GM12878 (cell line): ENCODE measurements around the gene ACYP2. TPM values are rescaled to one million over a fixed set of nuclear protein-coding genes. Genes with fewer than 3 reads are reported as not detected.

ENCODE experiments used
- ATAC-seq: fragments of 200-7000 bp; cut with Tn5 transposase; 3 replicates; pipeline ENCODE4 v1.9.1; 2020; ENCODE audit warnings: mild to moderate bottlenecking, moderate library complexity
- BruUV-seq: library from RNA; stranded (reverse); fragments of 400-500 nt; replicated peaks from 2 replicates; lab custom pipeline; 2021; lab: Mats Ljungman, UMichigan
- CTCF ChIA-PET: fragments of 300-600 bp; sonication (Branson Sonifier 250); formaldehyde crosslinking; extraction: SDS; loops from one replicate; lab custom pipeline; 2021; ENCODE audit warnings: inconsistent platforms; lab: Yijun Ruan, JAX
- POLR2A ChIA-PET: fragments of 350-600 bp; formaldehyde crosslinking; extraction: SDS; loops from one replicate; lab custom pipeline; 2021; ENCODE audit warnings: inconsistent platforms; lab: Charles Lee
- RAD21 ChIA-PET: fragments of 300-600 bp; sonication (Branson Sonifier 250); formaldehyde crosslinking; loops from one replicate; lab custom pipeline; 2023; ENCODE audit warnings: antibody characterized with exemption; ENCODE audit not compliant: unreplicated experiment; lab: Charles Lee
- SMC1A ChIA-PET: fragments of 300-600 bp; sonication (Branson Sonifier 250); formaldehyde crosslinking; loops from one replicate; lab custom pipeline; 2023; ENCODE audit not compliant: unreplicated experiment, uncharacterized antibody; lab: Charles Lee
- DNase-seq: peaks from one replicate; pipeline ENCODE4 v3.0.0-alpha.2; 2011; ENCODE audit warnings: low read depth, low spot score
- FAIRE-seq: peaks from 3 replicates; lab custom pipeline; 2011; peaks lifted over from hg19 to GRCh38; lab: Jason Lieb, UNC
- H2AFZ ChIP-seq: 2 replicates; pipeline ENCODE4 v1.6.0; 2011; ENCODE audit warnings: low read depth, low read length, control low read depth; ENCODE audit not compliant: control insufficient read depth
- H3K27ac ChIP-seq: 2 replicates; pipeline ENCODE4 v1.5.1; 2011; ENCODE audit warnings: control low read depth; ENCODE audit not compliant: control insufficient read depth, insufficient read depth
- H3K27me3 ChIP-seq, 2 experiments: replicated peaks in 1 of 2; 2 replicates each; pipeline versions ENCODE4 v1.6.0 to v1.6.1; 2011; ENCODE audit warnings: low read length in 1 of 2; ENCODE audit not compliant: control insufficient read depth in 2 of 2, insufficient read depth in 2 of 2
- H3K36me3 ChIP-seq, 2 experiments: 2 replicates each; pipeline ENCODE4 v1.5.1; 2011; ENCODE audit warnings: low read length in 1 of 2; ENCODE audit not compliant: control insufficient read depth in 2 of 2, insufficient read depth in 2 of 2
- H3K4me1 ChIP-seq: 2 replicates; pipeline ENCODE4 v1.6.1; 2011; ENCODE audit warnings: mild to moderate bottlenecking, low read length, moderate library complexity, mixed read lengths; ENCODE audit not compliant: control insufficient read depth, insufficient read depth
- H3K4me2 ChIP-seq: 2 replicates; pipeline ENCODE4 v1.6.0; 2011; ENCODE audit warnings: control low read depth; ENCODE audit not compliant: control insufficient read depth, insufficient read depth
- H3K4me3 ChIP-seq: fragments of 200-600 bp; sonication (generic); 2 replicates; pipeline ENCODE4 v1.5.1; 2016
- H3K79me2 ChIP-seq: 2 replicates; pipeline ENCODE4 v1.6.0; 2011; ENCODE audit warnings: low read length; ENCODE audit not compliant: control insufficient read depth, insufficient read depth
- H3K9ac ChIP-seq: 2 replicates; pipeline ENCODE4 v1.8.0; 2011; ENCODE audit warnings: low read length, control low read depth, mixed read lengths; ENCODE audit not compliant: control insufficient read depth, insufficient read depth
- H3K9me3 ChIP-seq: replicated peaks from 3 replicates; pipeline ENCODE4 v1.5.1; 2011; ENCODE audit warnings: mild to moderate bottlenecking, low read length; ENCODE audit not compliant: control insufficient read depth, insufficient read depth
- H4K20me1 ChIP-seq: 2 replicates; pipeline ENCODE4 v1.6.0; 2011; ENCODE audit not compliant: control insufficient read depth, insufficient read depth
- CBFB ChIP-seq: IDR thresholded peaks from 2 replicates; pipeline ENCODE4 v1.6.1; 2016; ENCODE audit warnings: antibody characterized with exemption, low read depth
- CBX3 ChIP-seq: fragments of 200-600 bp; sonication (generic); IDR thresholded peaks from 2 replicates; pipeline ENCODE4 v1.6.1; 2016; ENCODE audit warnings: low read depth, borderline replicate concordance
- CREM ChIP-seq: IDR thresholded peaks from 2 replicates; pipeline ENCODE4 v1.6.1; 2014; ENCODE audit warnings: antibody characterized with exemption, low read depth
- EGR1 ChIP-seq, 2 experiments: IDR thresholded peaks; 1 replicate in 1 of 2; 2 replicates in 1 of 2; pipeline ENCODE4 v1.6.1; 2011 to 2012; ENCODE audit warnings: low read depth in 2 of 2, low read length in 2 of 2, borderline replicate concordance in 1 of 2, mild to moderate bottlenecking in 1 of 2, moderate library complexity in 1 of 2
- GATAD2B ChIP-seq: fragments of 450-650 bp; conservative IDR thresholded peaks from 2 replicates; pipeline ENCODE4 v1.6.1; 2017; ENCODE audit warnings: low read depth, mild to moderate bottlenecking, moderate library complexity
- HSF1 ChIP-seq: fragments of 150-350 bp; IDR thresholded peaks from 2 replicates; pipeline ENCODE4 v1.6.1; 2014; ENCODE audit warnings: mild to moderate bottlenecking, low read depth, low read length
- MAX ChIP-seq: IDR thresholded peaks from 2 replicates; pipeline ENCODE4 v1.6.1; 2012; ENCODE audit warnings: low read depth, low read length, improper control_type of control experiment
- NFXL1 ChIP-seq: fragments of 450-650 bp; IDR thresholded peaks from 2 replicates; pipeline ENCODE4 v1.6.1; 2017; ENCODE audit warnings: antibody characterized with exemption, mild to moderate bottlenecking, borderline replicate concordance
- NR2C1 ChIP-seq: fragments of 450-650 bp; IDR thresholded peaks from 2 replicates; pipeline ENCODE4 v1.6.1; 2017; ENCODE audit warnings: antibody characterized with exemption, mild to moderate bottlenecking, moderate library complexity
- PML ChIP-seq: IDR thresholded peaks from 2 replicates; pipeline ENCODE4 v1.6.1; 2012; ENCODE audit warnings: low read length, inconsistent platforms
- RAD51 ChIP-seq: fragments of 450-650 bp; IDR thresholded peaks from 2 replicates; pipeline ENCODE4 v1.6.1; 2016; ENCODE audit warnings: moderate library complexity, mild to moderate bottlenecking, inconsistent platforms
- RBBP5 ChIP-seq: fragments of 200-600 bp; sonication (generic); conservative IDR thresholded peaks from 2 replicates; pipeline ENCODE4 v1.6.1; 2016
- SKIL ChIP-seq: fragments of 450-650 bp; IDR thresholded peaks from 2 replicates; pipeline ENCODE4 v1.6.1; 2017; ENCODE audit warnings: mild to moderate bottlenecking, low read depth, inconsistent platforms; ENCODE audit not compliant: poor library complexity, severe bottlenecking
- SRF ChIP-seq, 2 experiments: IDR thresholded peaks; 2 replicates each; pipeline ENCODE4 v1.6.1; 2011; ENCODE audit warnings: low read depth in 2 of 2, low read length in 2 of 2, mild to moderate bottlenecking in 1 of 2, moderate library complexity in 1 of 2
- STAT3 ChIP-seq: IDR thresholded peaks from 2 replicates; pipeline ENCODE4 v1.6.1; 2011; ENCODE audit warnings: low read depth, low read length, improper control_type of control experiment
- USF1 ChIP-seq: IDR thresholded peaks from 2 replicates; pipeline ENCODE4 v1.6.1; 2011; ENCODE audit warnings: borderline replicate concordance, low read depth, mild to moderate bottlenecking, moderate library complexity, mixed read lengths, low read length; ENCODE audit not compliant: insufficient read depth; ENCODE audit errors: extremely low read length
- ZNF622 ChIP-seq: fragments of 450-650 bp; IDR thresholded peaks from 2 replicates; pipeline ENCODE4 v1.6.1; 2017; ENCODE audit warnings: mild to moderate bottlenecking, inconsistent platforms
- ZZZ3 ChIP-seq: IDR thresholded peaks from 2 replicates; pipeline ENCODE4 v1.6.1; 2011; ENCODE audit warnings: low read depth; ENCODE audit not compliant: control insufficient read depth, insufficient read length
- WGBS: methylation state at CpG from one replicate; pipeline ENCODE4 v1.1.6; 2016; ENCODE audit warnings: low lambda C conversion rate; ENCODE audit not compliant: insufficient replicate concordance, insufficient coverage; ENCODE audit errors: missing lambda C conversion rate; 5-methylcytosine and 5-hydroxymethylcytosine counted together
- in situ Hi-C: fragments of 300-500 bp; cut with MboI; formaldehyde crosslinking; loops from 9 replicates; pipeline ENCODE4 v1.14.3; 2018; ENCODE audit warnings: mixed read lengths
- intact Hi-C: fragments of 100-400 bp; cut with micrococcal nuclease; formaldehyde crosslinking; loops from one replicate; pipeline ENCODE4 v1.14.2; 2022; ENCODE audit not compliant: unreplicated experiment
- polyA plus RNA-seq, 11 experiments: library from polyadenylated mRNA; depleted of rRNA in 4 of 11; unstranded in 6 of 11; stranded (reverse) in 5 of 11; fragments of >200 nt; fragmentation: Nextera tagmentation in 4 of 11; fragmentation: Illumina TruSeq in 1 of 11; extraction: Ambion mirVana in 4 of 11; extraction: Trizol in 1 of 11; gene quantifications; 1 replicate in 1 of 11; 2 replicates in 10 of 11; pipeline versions ENCODE4 v1.2.1 to v1.2.3, GENCODE V29; 2011 to 2016; ENCODE audit warnings: inconsistent platforms in 2 of 11, missing spikeins in 2 of 11, low read depth in 1 of 11
- total RNA-seq, 4 experiments: library from RNA; depleted of rRNA in 3 of 4; stranded (reverse); fragments of >200 nt in 3 of 4; fragmentation: Illumina TruSeq in 1 of 4; extraction: Trizol in 1 of 4; gene quantifications; 2 replicates each; pipeline versions ENCODE4 v1.2.1 to v1.2.3, GENCODE V29; 2013 to 2021

Gene ACYP2
- total and polyA plus RNA-seq, 10 of the 15 experiments (the other 5 are each of a cell fraction or from before 2014, with no cell fraction given), result 4.2 to 16.3 (median 9.0) TPM

- H3K36me3 ChIP-seq, result no peaks in the 10 kb centered on the region
- no peaks in the 10 kb centered on the region for H3K9me3 ChIP-seq
- no peak overlapping the region for H2AFZ ChIP-seq
- in situ Hi-C loops, result no loop called here
- H3K27me3 ChIP-seq, result no peaks in the 10 kb centered on the region
- POLR2A ChIA-PET, result no interaction called here
- RAD21 ChIA-PET, result interaction anchor here (0.9 kb wide), 1 partner anchor 20 kb away, joined by 4 read pairs; no protein-coding TSS in a partner anchor
- no peak overlapping the region for H3K4me2 ChIP-seq
- intact Hi-C loops, result no loop called here
- H4K20me1 ChIP-seq, result no peaks in the 10 kb centered on the region
- no peaks in the 10 kb centered on the region for H3K79me2 ChIP-seq
- ATAC-seq, result no peak
- H3K4me3 ChIP-seq, result no peak overlapping the region
- 67% methylated on average over 1 of the region's 1 CpG for WGBS
- no peak overlapping the region for H3K27ac ChIP-seq
- no peak overlapping the region for H3K9ac ChIP-seq
- SMC1A ChIA-PET, result interaction anchor here (0.6 kb wide), 1 partner anchor 13 kb away, joined by 3 read pairs; no protein-coding TSS in a partner anchor
- no TSS peak for BruUV-seq
- CTCF ChIA-PET, result interaction anchor here (0.7 to 1.2 kb wide), 3 partner anchors 10 to 133 kb away, joined by 3 to 4 read pairs (median 3); no protein-coding TSS in a partner anchor
- no peak for TF ChIP-seq GATAD2B
- no peak for TF ChIP-seq NR2C1
- TF ChIP-seq RBBP5, result no peak
- no peak for TF ChIP-seq NFXL1
- no peak for TF ChIP-seq SKIL
- no peak for TF ChIP-seq USF1
- TF ChIP-seq EGR1 (IDR thresholded peaks at IDR 0.05; ENCODE audit: borderline replicate concordance in 1 of 2, low read depth in 2 of 2, low read length in 2 of 2), result no peak
- TF ChIP-seq CBFB, result no peak
- no peak for TF ChIP-seq RAD51
- TF ChIP-seq HSF1, result no peak
- no peak for TF ChIP-seq STAT3
- no peak for TF ChIP-seq SRF (IDR thresholded peaks at IDR 0.05; ENCODE audit: low read depth in 2 of 2, low read length in 2 of 2)
- no peak for TF ChIP-seq PML
- TF ChIP-seq CREM, result no peak
- TF ChIP-seq ZNF622, result no peak
- no peak for TF ChIP-seq CBX3
- TF ChIP-seq ZZZ3, result no peak
- no peak for TF ChIP-seq MAX
- DNase-seq, result no peak
- no peaks in the 10 kb centered on the region for H3K4me1 ChIP-seq
- no peak for FAIRE-seq
These were observed 124.0 kb downstream of the ACYP2 start for GRCh38 chr2:54239427-54239826.
